Activated CD4-positive, alpha-beta T cell treated with anti-CD3 and anti-CD28 coated beads, Interleukin-2, amount 10 ng/mL, durations not matched to agents 24 days and 14 days (primary cell): ENCODE measurements around the gene DIP2C. TPM values are rescaled to one million over a fixed set of nuclear protein-coding genes. Genes with fewer than 3 reads are reported as not detected.
"Not testable (repeated sequence)": the region's sequence is repeated elsewhere in the genome, so short reads cannot be mapped to it uniquely, and the experiment has no call there.

Source experiments
- DNase-seq: peaks from one replicate; pipeline ENCODE4 v3.0.0; 2022
- H3K27ac Mint-ChIP-seq: one replicate; pipeline ENCODE4 v1.8.0; 2022; ENCODE audit warnings: mild to moderate bottlenecking, mixed read lengths
- H3K27me3 Mint-ChIP-seq: one replicate; pipeline ENCODE4 v1.8.0; 2022; ENCODE audit warnings: mixed read lengths
- H3K36me3 Mint-ChIP-seq: one replicate; pipeline ENCODE4 v1.8.0; 2022; ENCODE audit warnings: low read depth, mild to moderate bottlenecking, mixed read lengths
- H3K4me1 Mint-ChIP-seq: one replicate; pipeline ENCODE4 v1.8.0; 2021; ENCODE audit warnings: mixed read lengths
- H3K4me3 Mint-ChIP-seq: one replicate; pipeline ENCODE4 v1.8.0; 2022; ENCODE audit warnings: mild to moderate bottlenecking, moderate library complexity, mixed read lengths
- H3K9me3 Mint-ChIP-seq: one replicate; pipeline ENCODE4 v1.8.0; 2021; ENCODE audit warnings: mixed read lengths
- intact Hi-C: fragments of 100-400 bp; cut with micrococcal nuclease; formaldehyde crosslinking; loops from one replicate; pipeline ENCODE4 v1.15.1; 2023
- total RNA-seq: library from RNA; stranded (reverse); gene quantifications from 2 replicates; pipeline ENCODE4 v1.2.3, GENCODE V29; 2022

The DIP2C gene
- total RNA-seq, 1 donor from 2014 or later, result 1.4 TPM

GRCh38 chr10:306007-306674 lies 383.3 kb downstream of the DIP2C start:
- no peaks in the 10 kb centered on the region for H3K27me3 Mint-ChIP-seq
- no peak overlapping the region for H3K4me3 Mint-ChIP-seq
- DNase-seq, result no peak
- intact Hi-C loops, result no loop called here
- H3K4me1 Mint-ChIP-seq, result peaks cover 4% of the 10 kb centered on the region
- H3K27ac Mint-ChIP-seq, result no peak overlapping the region
- H3K36me3 Mint-ChIP-seq, result no peaks in the 10 kb centered on the region
- H3K9me3 Mint-ChIP-seq, result no peaks in the 10 kb centered on the region

GRCh38 chr10:305034-305433 lies 384.4 kb downstream of the DIP2C start:
- Mint-ChIP-seq H3K27me3 (no peaks in the 10 kb centered on the region), H3K9me3 (no peaks in the 10 kb centered on the region), H3K4me1 (peaks cover 4% of the 10 kb centered on the region), H3K27ac (no peak overlapping the region), H3K36me3 (no peaks in the 10 kb centered on the region), H3K4me3 (no peak overlapping the region)
- intact Hi-C loops, result no loop called here
- no peak for DNase-seq

GRCh38 chr10:301536-301935 lies 387.9 kb downstream of the DIP2C start:
- Mint-ChIP-seq H3K27me3 (no peaks in the 10 kb centered on the region), H3K4me3 (no peak overlapping the region), H3K4me1 (no peaks in the 10 kb centered on the region), H3K27ac (no peak overlapping the region), H3K9me3 (no peaks in the 10 kb centered on the region), H3K36me3 (no peaks in the 10 kb centered on the region)
- no peak for DNase-seq
- intact Hi-C loops, result no loop called here

- intact Hi-C loops, H3K4me3 Mint-ChIP-seq, H3K36me3 Mint-ChIP-seq, H3K4me1 Mint-ChIP-seq, H3K27me3 Mint-ChIP-seq, DNase-seq, H3K27ac Mint-ChIP-seq, H3K9me3 Mint-ChIP-seq: not testable (repeated sequence)
Measured at GRCh38 chr10:300580-300979, 388.9 kb downstream of the DIP2C start.

GRCh38 chr10:299969-300368 lies 389.5 kb downstream of the DIP2C start:
- H3K9me3 Mint-ChIP-seq, result no peaks in the 10 kb centered on the region
- H3K4me1 Mint-ChIP-seq, result no peaks in the 10 kb centered on the region
- intact Hi-C loops, result no loop called here
- H3K4me3 Mint-ChIP-seq, result no peak overlapping the region
- no peaks in the 10 kb centered on the region for H3K36me3 Mint-ChIP-seq
- no peaks in the 10 kb centered on the region for H3K27me3 Mint-ChIP-seq
- no peak for DNase-seq
- H3K27ac Mint-ChIP-seq, result no peak overlapping the region

GRCh38 chr10:299512-299911 lies 390.0 kb downstream of the DIP2C start:
- Mint-ChIP-seq H3K4me3 (no peak overlapping the region), H3K4me1 (no peaks in the 10 kb centered on the region), H3K9me3 (no peaks in the 10 kb centered on the region), H3K27ac (no peak overlapping the region), H3K27me3 (no peaks in the 10 kb centered on the region), H3K36me3 (no peaks in the 10 kb centered on the region)
- no peak for DNase-seq
- intact Hi-C loops, result no loop called here

GRCh38 chr10:298033-298432 lies 391.4 kb downstream of the DIP2C start:
- no peaks in the 10 kb centered on the region for H3K4me1 Mint-ChIP-seq
- no peak overlapping the region for H3K27ac Mint-ChIP-seq
- H3K4me3 Mint-ChIP-seq, result no peak overlapping the region
- H3K36me3 Mint-ChIP-seq, result no peaks in the 10 kb centered on the region
- no peaks in the 10 kb centered on the region for H3K27me3 Mint-ChIP-seq
- intact Hi-C loops, result no loop called here
- H3K9me3 Mint-ChIP-seq, result no peaks in the 10 kb centered on the region
- DNase-seq, result no peak

GRCh38 chr10:297567-297966 lies 391.9 kb downstream of the DIP2C start:
- Mint-ChIP-seq H3K36me3 (no peaks in the 10 kb centered on the region), H3K27ac (no peak overlapping the region), H3K27me3 (no peaks in the 10 kb centered on the region), H3K4me3 (no peak overlapping the region), H3K4me1 (no peaks in the 10 kb centered on the region), H3K9me3 (no peaks in the 10 kb centered on the region)
- DNase-seq, result no peak
- intact Hi-C loops, result no loop called here

- H3K9me3 Mint-ChIP-seq, result no peaks in the 10 kb centered on the region
- intact Hi-C loops, result no loop called here
- H3K4me3 Mint-ChIP-seq, result no peak overlapping the region
- no peak overlapping the region for H3K27ac Mint-ChIP-seq
- DNase-seq, result no peak
- no peaks in the 10 kb centered on the region for H3K4me1 Mint-ChIP-seq
- H3K27me3 Mint-ChIP-seq, result no peaks in the 10 kb centered on the region
- H3K36me3 Mint-ChIP-seq, result no peaks in the 10 kb centered on the region
Measured at GRCh38 chr10:293636-294035, 395.8 kb downstream of the DIP2C start.

GRCh38 chr10:290026-290725 lies 399.3 kb downstream of the DIP2C start:
- H3K4me1 Mint-ChIP-seq, result peaks cover 1% of the 10 kb centered on the region
- H3K4me3 Mint-ChIP-seq, result no peak overlapping the region
- H3K27me3 Mint-ChIP-seq, result no peaks in the 10 kb centered on the region
- H3K9me3 Mint-ChIP-seq, result no peaks in the 10 kb centered on the region
- H3K27ac Mint-ChIP-seq, result no peak overlapping the region
- H3K36me3 Mint-ChIP-seq, result no peaks in the 10 kb centered on the region
- no peak for DNase-seq
- intact Hi-C loops, result no loop called here

GRCh38 chr10:289581-289980 lies 399.9 kb downstream of the DIP2C start:
- no peak overlapping the region for H3K4me3 Mint-ChIP-seq
- H3K9me3 Mint-ChIP-seq, result no peaks in the 10 kb centered on the region
- no peaks in the 10 kb centered on the region for H3K27me3 Mint-ChIP-seq
- peaks cover 4% of the 10 kb centered on the region for H3K4me1 Mint-ChIP-seq
- no peak overlapping the region for H3K27ac Mint-ChIP-seq
- DNase-seq, result no peak
- intact Hi-C loops, result no loop called here
- no peaks in the 10 kb centered on the region for H3K36me3 Mint-ChIP-seq

- Mint-ChIP-seq H3K27ac (no peak overlapping the region), H3K27me3 (no peaks in the 10 kb centered on the region), H3K36me3 (peaks cover 4% of the 10 kb centered on the region), H3K4me3 (no peak overlapping the region), H3K4me1 (peaks cover 13% of the 10 kb centered on the region), H3K9me3 (no peaks in the 10 kb centered on the region)
- intact Hi-C loops, result no loop called here
- DNase-seq, result no peak
Measured at GRCh38 chr10:288316-289200, 400.9 kb downstream of the DIP2C start.

- intact Hi-C loops, result no loop called here
- no peaks in the 10 kb centered on the region for H3K27me3 Mint-ChIP-seq
- no peak for DNase-seq
- H3K27ac Mint-ChIP-seq, result no peak overlapping the region
- H3K4me3 Mint-ChIP-seq, result no peak overlapping the region
- H3K4me1 Mint-ChIP-seq, result peaks cover 15% of the 10 kb centered on the region
- no peaks in the 10 kb centered on the region for H3K9me3 Mint-ChIP-seq
- H3K36me3 Mint-ChIP-seq, result peaks cover 4% of the 10 kb centered on the region
Measured at GRCh38 chr10:287814-288213, 401.7 kb downstream of the DIP2C start.

- Mint-ChIP-seq H3K9me3 (no peaks in the 10 kb centered on the region), H3K36me3 (peaks cover 4% of the 10 kb centered on the region), H3K4me3 (no peak overlapping the region), H3K27me3 (no peaks in the 10 kb centered on the region), H3K4me1 (peaks cover 17% of the 10 kb centered on the region), H3K27ac (no peak overlapping the region)
- intact Hi-C loops, result no loop called here
- DNase-seq, result no peak
Measured at GRCh38 chr10:287026-287709, 402.3 kb downstream of the DIP2C start.
